CD4-positive, CD25-positive, alpha-beta regulatory T cell (primary cell): ENCODE results near the gene CHFR. TPM values are rescaled to one million over a fixed set of nuclear protein-coding genes. Genes with fewer than 3 reads are reported as not detected.
"Not testable (repeated sequence)": the region's sequence is repeated elsewhere in the genome, so short reads cannot be mapped to it uniquely, and the experiment has no call there.

Experiments
- ATAC-seq, 2 donors: fragments of 150-1000 bp; cut with Tn5 transposase; one replicate each; pipeline ENCODE4 v1.10.0; 2021; ENCODE audit warnings: low read depth in 2 of 2, moderate number of reproducible peaks in 2 of 2, moderate library complexity in 1 of 2
- DNase-seq, 3 donors: peaks; one replicate each; pipeline versions ENCODE4 v3.0.0 to v3.0.0-alpha.2; 2012 to 2022; ENCODE audit warnings: mixed read lengths in 1 of 3
- H3K27ac ChIP-seq: one replicate; pipeline ENCODE4 v1.7.0; 2013; ENCODE audit warnings: mild to moderate bottlenecking, low read length; ENCODE audit not compliant: insufficient read depth, poor library complexity, severe bottlenecking
- H3K27me3 ChIP-seq: one replicate; pipeline ENCODE4 v1.7.0; 2013; ENCODE audit warnings: low read length; ENCODE audit not compliant: control insufficient read depth, insufficient read depth
- H3K36me3 ChIP-seq: one replicate; pipeline ENCODE4 v1.7.0; 2013; ENCODE audit warnings: mild to moderate bottlenecking, low read length, moderate library complexity; ENCODE audit not compliant: control insufficient read depth, insufficient read depth
- H3K4me1 ChIP-seq: 2 replicates; pipeline ENCODE4 v1.7.0; 2013; ENCODE audit warnings: mild to moderate bottlenecking, low read length; ENCODE audit not compliant: insufficient read depth, control insufficient read depth, poor library complexity, severe bottlenecking
- H3K4me3 ChIP-seq: one replicate; pipeline ENCODE4 v1.7.0; 2013; ENCODE audit warnings: low read depth, mild to moderate bottlenecking, low read length, moderate library complexity
- H3K9me3 ChIP-seq, 2 experiments: 1 replicate in 1 of 2; 2 replicates in 1 of 2; pipeline ENCODE4 v1.7.0; 2013; ENCODE audit warnings: low read length in 2 of 2, mild to moderate bottlenecking in 1 of 2, moderate library complexity in 1 of 2; ENCODE audit not compliant: control insufficient read depth in 2 of 2
- H3K27ac Mint-ChIP-seq, 3 donors: one replicate each; pipeline ENCODE4 v1.8.0; 2020 to 2022; ENCODE audit warnings: mild to moderate bottlenecking in 3 of 3, mixed read lengths in 3 of 3, moderate library complexity in 2 of 3
- H3K27me3 Mint-ChIP-seq: one replicate; pipeline ENCODE4 v1.8.0; 2022; ENCODE audit warnings: mild to moderate bottlenecking, mixed read lengths
- H3K36me3 Mint-ChIP-seq: one replicate; pipeline ENCODE4 v1.8.0; 2020; ENCODE audit warnings: mixed read lengths
- H3K4me1 Mint-ChIP-seq, 4 donors: one replicate each; pipeline ENCODE4 v1.8.0; 2020 to 2022; ENCODE audit warnings: mixed read lengths in 4 of 4, mild to moderate bottlenecking in 1 of 4
- H3K4me3 Mint-ChIP-seq, 4 donors: one replicate each; pipeline ENCODE4 v1.8.0; 2020 to 2022; ENCODE audit warnings: mild to moderate bottlenecking in 4 of 4, mixed read lengths in 4 of 4, moderate library complexity in 3 of 4
- H3K9me3 Mint-ChIP-seq, 7 donors: one replicate each; pipeline ENCODE4 v1.8.0; 2020 to 2022; ENCODE audit warnings: mixed read lengths in 7 of 7, mild to moderate bottlenecking in 3 of 7, moderate library complexity in 2 of 7
- polyA plus RNA-seq, 4 donors: library from polyadenylated mRNA; unstranded; fragments of 300-500 nt; fragmentation: Illumina TruSeq; gene quantifications; one replicate each; pipeline ENCODE4 v1.2.3, GENCODE V29; 2021
- total RNA-seq: library from RNA; stranded (reverse); gene quantifications from one replicate; pipeline ENCODE4 v1.2.3, GENCODE V29; 2022

Gene CHFR
- total and polyA plus RNA-seq, 5 donors from 2014 or later, result 24.3 to 118 (median 42.2) TPM

GRCh38 chr12:132858718-132859266, 28.6 kb downstream of the CHFR start:
- Mint-ChIP-seq H3K27ac (peak overlapping the region in 1 of 3 donors; percentile 38), H3K4me1 (no peaks in the 10 kb centered on the region), H3K36me3 (peaks cover 40% of the 10 kb centered on the region), H3K9me3 (no peaks in the 10 kb centered on the region), H3K27me3 (no peaks in the 10 kb centered on the region), H3K4me3 (no peak overlapping the region)
- Histone ChIP-seq H3K36me3 (peaks cover 68% of the 10 kb centered on the region), H3K9me3 (no peaks in the 10 kb centered on the region), H3K27ac (no peak overlapping the region), H3K4me3 (no peak overlapping the region), H3K27me3 (no peaks in the 10 kb centered on the region), H3K4me1 (no peaks in the 10 kb centered on the region)
- ATAC-seq, result no peak
- no peak for DNase-seq

GRCh38 chr12:132857019-132857418, 30.4 kb downstream of the CHFR start:
- H3K36me3 Mint-ChIP-seq, result peaks cover 47% of the 10 kb centered on the region
- H3K4me1 ChIP-seq, H3K4me3 Mint-ChIP-seq, H3K9me3 Mint-ChIP-seq, ATAC-seq, H3K27me3 Mint-ChIP-seq, H3K4me1 Mint-ChIP-seq, H3K27ac Mint-ChIP-seq, H3K9me3 ChIP-seq, H3K27me3 ChIP-seq, H3K4me3 ChIP-seq, DNase-seq, H3K27ac ChIP-seq: not testable (repeated sequence)
- peaks cover 80% of the 10 kb centered on the region for H3K36me3 ChIP-seq

- H3K4me1 ChIP-seq, result no peaks in the 10 kb centered on the region
- H3K27ac Mint-ChIP-seq, result peak overlapping the region in 1 of 3 donors; percentile 76
- H3K9me3 ChIP-seq, result no peaks in the 10 kb centered on the region
- DNase-seq (no peak), ATAC-seq (no peak)
- H3K27me3 ChIP-seq, result no peaks in the 10 kb centered on the region
- H3K4me3 ChIP-seq, result no peak overlapping the region
- no peaks in the 10 kb centered on the region for H3K4me1 Mint-ChIP-seq
- H3K36me3 ChIP-seq, result peaks cover 81% of the 10 kb centered on the region
- no peaks in the 10 kb centered on the region for H3K9me3 Mint-ChIP-seq
- no peak overlapping the region for H3K4me3 Mint-ChIP-seq
- H3K27me3 Mint-ChIP-seq, result no peaks in the 10 kb centered on the region
- no peak overlapping the region for H3K27ac ChIP-seq
- peaks cover 47% of the 10 kb centered on the region for H3K36me3 Mint-ChIP-seq
Measured at GRCh38 chr12:132856581-132856980, 30.8 kb downstream of the CHFR start.

GRCh38 chr12:132855211-132855610, 32.2 kb downstream of the CHFR start:
- peaks cover 80% of the 10 kb centered on the region for H3K36me3 ChIP-seq
- H3K4me3 ChIP-seq, H3K9me3 ChIP-seq, H3K27me3 Mint-ChIP-seq, H3K27me3 ChIP-seq, DNase-seq, H3K4me3 Mint-ChIP-seq, H3K27ac Mint-ChIP-seq, ATAC-seq, H3K4me1 ChIP-seq, H3K27ac ChIP-seq, H3K9me3 Mint-ChIP-seq, H3K4me1 Mint-ChIP-seq: not testable (repeated sequence)
- peaks cover 49% of the 10 kb centered on the region for H3K36me3 Mint-ChIP-seq

- Mint-ChIP-seq H3K27me3 (no peaks in the 10 kb centered on the region), H3K4me1 (no peaks in the 10 kb centered on the region), H3K27ac (no peak overlapping the region), H3K36me3 (peaks cover 40% of the 10 kb centered on the region), H3K4me3 (no peak overlapping the region), H3K9me3 (no peaks in the 10 kb centered on the region)
- Histone ChIP-seq H3K4me3 (no peak overlapping the region), H3K9me3 (no peaks in the 10 kb centered on the region), H3K36me3 (peaks cover 70% of the 10 kb centered on the region), H3K27ac (no peak overlapping the region), H3K4me1 (no peaks in the 10 kb centered on the region), H3K27me3 (no peaks in the 10 kb centered on the region)
- DNase-seq (no peak), ATAC-seq (no peak)
Measured at GRCh38 chr12:132853285-132854092, 33.9 kb downstream of the CHFR start.

- Mint-ChIP-seq H3K4me1 (no peaks in the 10 kb centered on the region), H3K36me3 (peaks cover 46% of the 10 kb centered on the region), H3K9me3 (no peaks in the 10 kb centered on the region), H3K27me3 (no peaks in the 10 kb centered on the region), H3K4me3 (peak overlapping the region in 1 of 4 donors; percentile 38), H3K27ac (no peak overlapping the region)
- Histone ChIP-seq H3K4me1 (no peaks in the 10 kb centered on the region), H3K27ac (no peak overlapping the region), H3K9me3 (no peaks in the 10 kb centered on the region), H3K36me3 (peaks cover 71% of the 10 kb centered on the region), H3K4me3 (no peak overlapping the region), H3K27me3 (no peaks in the 10 kb centered on the region)
- ATAC-seq (no peak), DNase-seq (no peak)
Measured at GRCh38 chr12:132852496-132852895, 34.9 kb downstream of the CHFR start.

- Mint-ChIP-seq H3K36me3 (peaks cover 49% of the 10 kb centered on the region), H3K4me1 (no peaks in the 10 kb centered on the region), H3K27ac (peak overlapping the region in 1 of 3 donors; percentile 26), H3K9me3 (no peaks in the 10 kb centered on the region), H3K27me3 (no peaks in the 10 kb centered on the region), H3K4me3 (no peak overlapping the region)
- no peak for DNase-seq
- no peak for ATAC-seq
- Histone ChIP-seq H3K9me3 (no peaks in the 10 kb centered on the region), H3K27ac (no peak overlapping the region), H3K4me3 (no peak overlapping the region), H3K36me3 (peaks cover 72% of the 10 kb centered on the region), H3K27me3 (no peaks in the 10 kb centered on the region), H3K4me1 (no peaks in the 10 kb centered on the region)
Measured at GRCh38 chr12:132851465-132851864, 35.9 kb downstream of the CHFR start.

GRCh38 chr12:132850291-132850690, 37.1 kb downstream of the CHFR start:
- ATAC-seq, result no peak
- Mint-ChIP-seq H3K9me3 (peaks cover 0 to 2% (median 0%) of the 10 kb centered on the region in 7 donors), H3K36me3 (peaks cover 46% of the 10 kb centered on the region), H3K27ac (no peak overlapping the region), H3K4me3 (no peak overlapping the region), H3K4me1 (no peaks in the 10 kb centered on the region), H3K27me3 (no peaks in the 10 kb centered on the region)
- DNase-seq, result no peak
- Histone ChIP-seq H3K27me3 (no peaks in the 10 kb centered on the region), H3K4me1 (no peaks in the 10 kb centered on the region), H3K36me3 (peaks cover 69% of the 10 kb centered on the region), H3K27ac (no peak overlapping the region), H3K9me3 (no peaks in the 10 kb centered on the region), H3K4me3 (no peak overlapping the region)
